H1 (cell line): ENCODE measurements around the gene MDH1. TPM values are rescaled to one million over a fixed set of nuclear protein-coding genes. Genes with fewer than 3 reads are reported as not detected.

ENCODE experiments used
- CTCF ChIA-PET: fragments of 300-600 bp; sonication (Branson Sonifier 250); formaldehyde crosslinking; loops from one replicate; lab custom pipeline; 2021; ENCODE audit not compliant: partially characterized antibody; lab: Charles Lee
- POLR2A ChIA-PET: fragments of 300-600 bp; sonication (Branson Sonifier 250); formaldehyde crosslinking; loops from one replicate; lab custom pipeline; 2021; ENCODE audit warnings: inconsistent platforms; ENCODE audit not compliant: partially characterized antibody; lab: Charles Lee
- DNase-seq, 2 experiments: peaks; one replicate each; pipeline versions ENCODE4 v3.0.0 to v3.0.0-alpha.2; 2010 to 2022; ENCODE audit warnings: low spot score in 2 of 2, low read depth in 1 of 2, mixed read lengths in 1 of 2
- FAIRE-seq: peaks from 2 replicates; lab custom pipeline; 2011; peaks lifted over from hg19 to GRCh38; lab: Jason Lieb, UNC
- H2AFZ ChIP-seq: 2 replicates; pipeline ENCODE4 v1.8.1; 2012; ENCODE audit warnings: low read length, inconsistent platforms
- H2AK5ac ChIP-seq: 2 replicates; pipeline ENCODE4 v1.6.1; 2013; ENCODE audit warnings: low read depth, low read length
- H2BK120ac ChIP-seq: replicated peaks from 2 replicates; pipeline ENCODE3; 2013; ENCODE audit warnings: low read depth, low read length, inconsistent platforms
- H2BK12ac ChIP-seq: 2 replicates; pipeline ENCODE4 v1.6.1; 2013; ENCODE audit warnings: low read depth, low read length
- H2BK15ac ChIP-seq: 2 replicates; pipeline ENCODE4 v1.6.1; 2013; ENCODE audit warnings: low read length
- H2BK20ac ChIP-seq: 2 replicates; pipeline ENCODE4 v1.6.1; 2013; ENCODE audit warnings: low read length
- H2BK5ac ChIP-seq: 2 replicates; pipeline ENCODE4 v1.6.1; 2013; ENCODE audit warnings: low read depth, low read length
- H3K14ac ChIP-seq: 2 replicates; pipeline ENCODE4 v1.6.1; 2013; ENCODE audit warnings: inconsistent platforms; ENCODE audit not compliant: insufficient read length
- H3K18ac ChIP-seq: 2 replicates; pipeline ENCODE4 v1.6.1; 2013; ENCODE audit warnings: low read length; ENCODE audit errors: extremely low read depth
- H3K23ac ChIP-seq: 2 replicates; pipeline ENCODE4 v1.6.1; 2013; ENCODE audit warnings: inconsistent platforms; ENCODE audit not compliant: insufficient read length
- H3K23me2 ChIP-seq: 2 replicates; pipeline ENCODE4 v1.6.1; 2013; ENCODE audit warnings: low read depth, low read length
- H3K27ac ChIP-seq: 2 replicates; pipeline ENCODE4 v1.6.1; 2011; ENCODE audit warnings: low read depth, low read length, inconsistent platforms
- H3K27me3 ChIP-seq, 4 experiments: replicated peaks in 1 of 4; 1 replicate in 1 of 4; 2 replicates in 3 of 4; pipeline versions ENCODE4 v1.6.1 to v1.8.1; 2011 to 2013; ENCODE audit warnings: low read length in 3 of 4, mild to moderate bottlenecking in 3 of 4, inconsistent platforms in 2 of 4, mixed read lengths in 2 of 4, moderate library complexity in 1 of 4; ENCODE audit not compliant: control insufficient read depth in 3 of 4, insufficient read depth in 3 of 4; ENCODE audit errors: extremely low read depth in 1 of 4
- H3K36me3 ChIP-seq, 4 experiments: 2 replicates each; pipeline versions ENCODE4 v1.6.1 to v1.8.1; 2011 to 2013; ENCODE audit warnings: mild to moderate bottlenecking in 4 of 4, low read length in 3 of 4, moderate library complexity in 2 of 4, control low read depth in 1 of 4, inconsistent platforms in 1 of 4; ENCODE audit not compliant: insufficient read depth in 4 of 4, control insufficient read depth in 2 of 4
- H3K4ac ChIP-seq: replicated peaks from 2 replicates; pipeline ENCODE3; 2013; ENCODE audit warnings: low read length, low read depth, mixed read lengths, inconsistent platforms; ENCODE audit not compliant: insufficient read length
- H3K4me1 ChIP-seq, 4 experiments: replicated peaks in 1 of 4; 1 replicate in 1 of 4; 2 replicates in 3 of 4; pipeline versions ENCODE4 v1.6.1 to v1.8.1; 2011 to 2013; ENCODE audit warnings: low read length in 3 of 4, inconsistent platforms in 2 of 4, mixed read lengths in 1 of 4; ENCODE audit not compliant: insufficient read depth in 4 of 4, control insufficient read depth in 3 of 4
- H3K4me2 ChIP-seq, 2 experiments: 2 replicates each; pipeline versions ENCODE4 v1.6.1 to v1.8.1; 2011 to 2013; ENCODE audit warnings: low read depth in 2 of 2, low read length in 2 of 2, control low read depth in 1 of 2, inconsistent platforms in 1 of 2, mild to moderate bottlenecking in 1 of 2; ENCODE audit not compliant: insufficient read depth in 1 of 2
- H3K4me3 ChIP-seq, 4 experiments: fragments of 200-600, 300-600 bp in 1 of 4; sonication (generic), shearing (Covaris generic), sonication (Bioruptor Twin) in 1 of 4; 2 replicates each; pipeline versions ENCODE4 v1.5.1 to v1.8.1; 2011 to 2016; ENCODE audit warnings: low read length in 4 of 4, low read depth in 3 of 4, control low read depth in 2 of 4, inconsistent platforms in 2 of 4, mild to moderate bottlenecking in 2 of 4, mixed read lengths in 1 of 4, moderate library complexity in 1 of 4; ENCODE audit not compliant: insufficient read depth in 2 of 4; ENCODE audit errors: extremely low read depth in 1 of 4
- H3K56ac ChIP-seq: replicated peaks from 2 replicates; pipeline ENCODE3; 2013; ENCODE audit warnings: low read depth, mild to moderate bottlenecking, mixed read lengths, low read length, inconsistent platforms; ENCODE audit not compliant: insufficient read length
- H3K79me1 ChIP-seq: 2 replicates; pipeline ENCODE4 v1.6.1; 2013; ENCODE audit warnings: low read depth, low read length, control low read depth
- H3K79me2 ChIP-seq, 2 experiments: 2 replicates each; pipeline versions ENCODE4 v1.6.1 to v1.8.1; 2012 to 2013; ENCODE audit warnings: low read length in 2 of 2, mild to moderate bottlenecking in 2 of 2, inconsistent platforms in 1 of 2; ENCODE audit not compliant: insufficient read depth in 2 of 2, control insufficient read depth in 1 of 2
- H3K9ac ChIP-seq, 4 experiments: replicated peaks in 1 of 4; 1 replicate in 1 of 4; 2 replicates in 3 of 4; pipeline versions ENCODE4 v1.6.1 to v1.8.1; 2011 to 2013; ENCODE audit warnings: low read depth in 3 of 4, low read length in 3 of 4, control low read depth in 2 of 4, mild to moderate bottlenecking in 2 of 4, moderate library complexity in 2 of 4, inconsistent platforms in 1 of 4; ENCODE audit errors: extremely low read depth in 1 of 4
- H3K9me3 ChIP-seq, 2 experiments: 2 replicates each; pipeline versions ENCODE4 v1.6.1 to v1.8.1; 2012 to 2013; ENCODE audit warnings: mild to moderate bottlenecking in 2 of 2, moderate library complexity in 2 of 2, control low read depth in 1 of 2, inconsistent platforms in 1 of 2, low read depth in 1 of 2, low read length in 1 of 2, mixed read lengths in 1 of 2; ENCODE audit not compliant: insufficient read depth in 2 of 2
- H4K20me1 ChIP-seq, 2 experiments: replicated peaks in 1 of 2; 2 replicates each; pipeline versions ENCODE3 to v1.8.1; 2011 to 2013; ENCODE audit warnings: inconsistent platforms in 2 of 2, low read length in 2 of 2, mild to moderate bottlenecking in 1 of 2; ENCODE audit not compliant: insufficient read depth in 2 of 2, control insufficient read depth in 1 of 2
- H4K5ac ChIP-seq: 2 replicates; pipeline ENCODE4 v1.6.1; 2013; ENCODE audit warnings: low read length, low read depth, mixed read lengths, inconsistent platforms; ENCODE audit not compliant: insufficient read length
- H4K8ac ChIP-seq: 2 replicates; pipeline ENCODE4 v1.8.0; 2013; ENCODE audit warnings: mild to moderate bottlenecking, moderate library complexity, low read length, inconsistent platforms; ENCODE audit not compliant: insufficient read depth; ENCODE audit errors: extremely low read depth
- H4K91ac ChIP-seq: replicated peaks from 2 replicates; pipeline ENCODE3; 2013; ENCODE audit warnings: low read length, mixed read lengths, inconsistent platforms; ENCODE audit not compliant: insufficient read length
- JUND ChIP-seq: IDR thresholded peaks from 2 replicates; pipeline ENCODE4 v1.6.1; 2011; ENCODE audit warnings: mild to moderate bottlenecking, improper control_type of control experiment, low read length
- polyA plus RNA-seq, 7 experiments: library from polyadenylated mRNA; depleted of rRNA in 3 of 7; stranded (reverse) in 5 of 7; unstranded in 2 of 7; fragments of >200 nt in 5 of 7; fragments of 200-250 nt in 2 of 7; gene quantifications; 1 replicate in 5 of 7; 2 replicates in 1 of 7; 4 replicates in 1 of 7; pipeline versions ENCODE4 v1.2.1 to v1.2.3, GENCODE V29; 2011 to 2013; ENCODE audit warnings: missing spikeins in 2 of 7, mixed read lengths in 2 of 7
- total RNA-seq: library from RNA; stranded (reverse); fragmentation: NEBNext Ultra II Directional; extraction: Animal tissue kit (Norgen Biotek cat#: 25700); gene quantifications from 2 replicates; pipeline ENCODE4 v1.2.1, GENCODE V29; 2021

Gene MDH1
- total and polyA plus RNA-seq, 2 of the 8 experiments (the other 6 are each of a cell fraction or from before 2014, with no cell fraction given) = 353 to 376 TPM

- Histone ChIP-seq H2AFZ (no peak overlapping the region), H3K4ac (no peak overlapping the region), H3K23me2 (no peaks in the 10 kb centered on the region), H3K27ac (no peak overlapping the region), H3K79me1 (no peaks in the 10 kb centered on the region; the same call in 1 of the 2 replicates), H3K9me3 (no peaks in the 10 kb centered on the region), H3K56ac (no peak overlapping the region), H2BK120ac (no peak overlapping the region), H2BK5ac (no peak overlapping the region), H4K8ac (no peak overlapping the region), H3K27me3 (no peaks in the 10 kb centered on the region), H3K79me2 (peaks cover 0 to 32% of the 10 kb centered on the region in 2 experiments; a peak in 2 of 4 replicates), H2BK12ac (no peak overlapping the region), H4K91ac (no peak overlapping the region), H2BK15ac (no peak overlapping the region), H2BK20ac (no peak overlapping the region), H3K18ac (no peak overlapping the region), H4K20me1 (no peaks in the 10 kb centered on the region), H3K9ac (no peak overlapping the region), H3K36me3 (peaks cover 0 to 15% (median 0%) of the 10 kb centered on the region in 4 experiments; a peak in 3 of 8 replicates), H3K23ac (no peak overlapping the region), H3K4me3 (no peak overlapping the region), H4K5ac (no peak overlapping the region), H3K4me2 (no peak overlapping the region), H3K14ac (no peak overlapping the region), H3K4me1 (peaks cover 0 to 2% (median 1%) of the 10 kb centered on the region in 4 experiments; a peak in 5 of 7 replicates), H2AK5ac (no peak overlapping the region)
- ChIA-PET POLR2A (interaction anchor here (0.7 to 1.7 kb wide), 2 partner anchors 15 to 25 kb away, joined by 3 to 5 read pairs; partner anchors contain the start of genes MDH1 and WDPCP), CTCF (no interaction called here)
- DNase-seq (no peak), FAIRE-seq (no peak)
- no peak for TF ChIP-seq JUND
Observed at GRCh38 chr2:63562751-63563150, 26.0 kb upstream of the MDH1 start.
